SKM-1 (cell line): Measurements from ENCODE around the gene MRGPRD.

Source experiments
- DNase-seq: peaks from one replicate; lab custom pipeline; 2025; ENCODE audit not compliant: unreplicated experiment; lab: John Stamatoyannopoulos, UW

MRGPRD gene

DNA sequence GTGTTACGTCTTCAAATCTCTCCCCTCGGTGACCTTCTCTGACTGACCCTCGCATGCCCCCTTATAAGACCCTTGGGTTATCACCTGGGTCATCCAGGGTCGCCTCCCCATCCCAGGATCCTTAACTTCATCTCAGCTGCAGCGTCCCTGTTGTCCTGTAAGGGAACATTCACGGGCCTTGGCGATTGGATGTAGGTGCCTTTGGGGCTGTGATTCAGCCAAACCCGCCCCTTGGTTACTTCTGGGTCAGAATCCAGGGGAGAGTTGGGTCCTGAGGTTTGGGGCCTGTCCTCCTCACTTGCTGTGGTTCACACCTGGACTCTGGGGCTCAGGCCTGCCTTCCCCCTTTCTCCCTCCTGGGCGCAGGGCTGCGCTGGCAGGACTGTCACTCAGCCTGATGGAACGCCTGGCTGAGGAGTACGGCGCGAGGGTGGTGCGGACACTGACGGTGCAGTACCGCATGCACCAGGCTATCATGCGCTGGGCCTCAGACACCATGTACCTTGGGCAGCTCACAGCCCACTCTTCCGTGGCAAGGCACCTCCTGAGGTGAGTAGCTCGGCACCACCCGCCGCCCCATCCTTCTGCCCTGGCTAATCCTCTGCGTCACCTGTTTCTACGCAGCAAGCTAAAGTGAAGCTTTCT is 47.7 kb downstream of the MRGPRD start:
- no peak for DNase-seq

DNA sequence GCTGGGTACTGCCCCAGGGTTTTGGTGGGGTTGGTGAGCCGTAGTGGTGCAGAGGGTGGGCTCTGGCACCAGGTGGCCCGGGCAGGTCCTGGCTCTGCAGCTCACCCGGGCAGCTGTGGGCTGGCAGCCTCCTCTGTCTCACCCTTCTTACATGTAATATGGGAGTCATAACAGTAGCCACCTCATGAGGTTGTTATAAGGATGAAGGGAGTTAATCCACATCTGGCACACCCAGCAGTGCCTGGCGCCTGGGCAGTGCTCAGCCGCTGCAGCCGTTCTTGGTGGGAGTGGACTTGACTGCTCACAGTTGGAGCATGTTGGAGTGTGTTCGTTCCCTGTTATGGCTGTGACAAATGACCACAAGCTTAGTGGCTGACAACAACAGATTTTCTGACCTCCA is 48.4 kb downstream of the MRGPRD start:
- no peak for DNase-seq

- DNase-seq, result no peak
Observed at GRCh38 chr11:68931911-68932310, 48.9 kb downstream of the MRGPRD start.

DNA sequence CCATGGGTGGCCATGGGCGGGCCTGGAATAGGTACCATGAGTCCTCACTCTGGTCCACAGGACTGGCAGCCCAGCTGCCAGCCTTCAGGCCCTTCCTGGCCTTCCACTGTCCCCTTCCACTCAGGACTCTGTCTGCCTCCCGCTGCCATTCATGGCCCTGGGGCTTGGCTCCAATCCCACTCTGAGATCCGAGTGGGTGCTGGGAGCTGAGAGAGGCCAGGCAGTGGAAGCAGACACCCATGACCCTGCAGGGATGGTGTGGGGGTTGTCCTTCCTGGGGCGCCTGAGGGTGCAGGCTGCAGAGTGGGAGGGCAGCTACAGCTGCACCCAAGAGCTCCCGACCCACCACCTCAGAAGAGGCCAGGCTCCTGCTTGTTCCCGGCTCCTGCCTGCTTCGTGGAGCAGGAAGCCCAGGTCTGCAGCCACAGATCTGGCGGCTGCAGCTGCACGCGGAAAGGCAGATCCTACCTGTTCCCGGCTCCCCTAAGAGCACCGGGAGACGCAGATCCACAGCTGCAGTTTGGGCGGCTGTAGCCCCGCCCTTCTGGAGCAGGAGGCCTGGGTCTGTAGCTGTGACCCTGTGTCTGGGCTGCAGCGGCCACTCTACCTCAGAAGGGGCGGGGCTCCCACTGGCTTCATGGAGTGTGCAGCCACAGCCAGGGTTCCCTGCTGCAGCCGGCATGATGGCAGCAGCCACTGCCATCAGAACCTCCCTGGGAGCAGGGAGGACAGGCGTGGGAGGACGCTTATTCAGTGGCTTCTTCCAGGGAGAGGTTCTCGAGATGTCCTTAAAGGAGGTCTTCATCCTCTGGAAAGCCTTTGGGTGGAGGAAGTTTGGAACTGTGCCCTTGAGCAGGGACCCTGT is 49.6 kb downstream of the MRGPRD start:
- DNase-seq, result no peak
